Measurements from ENCODE around the gene AMPD3.

GRCh38 chr11:10432493-10432892, 22.6 kb upstream of the AMPD3 start:
- TF ChIP-seq POLR2AphosphoS5 (IDR thresholded peaks at IDR 0.05): no peak
- no peak for TF ChIP-seq TAF1 (IDR thresholded peaks at IDR 0.05; ENCODE audit: low read depth)
- no peak for TF ChIP-seq EZH2 (IDR thresholded peaks at IDR 0.05; ENCODE audit: borderline replicate concordance, insufficient read depth, low read length, poor library complexity, severe bottlenecking)
- no peak for TF ChIP-seq RAD21 (conservative IDR thresholded peaks at IDR 0.05)
- no peak for TF ChIP-seq CTCF (IDR thresholded peaks at IDR 0.05; ENCODE audit: poor library complexity, severe bottlenecking)
- TF ChIP-seq REST (IDR thresholded peaks at IDR 0.05; ENCODE audit: borderline replicate concordance): no peak
- no peak for TF ChIP-seq EP300 (conservative IDR thresholded peaks at IDR 0.05; ENCODE audit: poor library complexity, severe bottlenecking)
- TF ChIP-seq MXI1 (conservative IDR thresholded peaks at IDR 0.05; ENCODE audit: poor library complexity, severe bottlenecking): no peak

Measured in neural cell (in vitro differentiated cells).